H1 (cell line): ENCODE measurements around the gene ZNF426.

Experiments used
- ATF3 ChIP-seq: IDR thresholded peaks from 2 replicates; pipeline ENCODE4 v1.6.1; 2011; ENCODE audit warnings: low read depth, mild to moderate bottlenecking, low read length; ENCODE audit not compliant: insufficient read depth
- BCL11A ChIP-seq, 2 experiments: IDR thresholded peaks; one replicate each; pipeline ENCODE4 v1.6.1; 2011; ENCODE audit warnings: low read depth in 2 of 2, low read length in 2 of 2, mild to moderate bottlenecking in 2 of 2
- CEBPB ChIP-seq: IDR thresholded peaks from 2 replicates; pipeline ENCODE4 v1.6.1; 2012; ENCODE audit warnings: low read depth, low read length
- CHD2 ChIP-seq: IDR thresholded peaks from 2 replicates; pipeline ENCODE4 v1.6.1; 2012; ENCODE audit warnings: low read length, improper control_type of control experiment
- EP300 ChIP-seq, 2 experiments: IDR thresholded peaks; 1 replicate in 1 of 2; 2 replicates in 1 of 2; pipeline ENCODE4 v1.6.1; 2011 to 2012; ENCODE audit warnings: low read depth in 2 of 2, low read length in 2 of 2, mild to moderate bottlenecking in 2 of 2, borderline replicate concordance in 1 of 2, inconsistent platforms in 1 of 2, moderate library complexity in 1 of 2
- GABPA ChIP-seq: IDR thresholded peaks from 2 replicates; pipeline ENCODE4 v1.6.1; 2011; ENCODE audit warnings: mild to moderate bottlenecking, low read length, moderate library complexity, borderline replicate concordance; ENCODE audit not compliant: insufficient read depth
- JUND ChIP-seq: IDR thresholded peaks from 2 replicates; pipeline ENCODE4 v1.6.1; 2011; ENCODE audit warnings: mild to moderate bottlenecking, improper control_type of control experiment, low read length
- KDM5A ChIP-seq: fragments of 200-600 bp; IDR thresholded peaks from 2 replicates; pipeline ENCODE4 v1.7.1; 2012; ENCODE audit warnings: mild to moderate bottlenecking, low read length, inconsistent platforms, mixed read lengths
- POLR2A ChIP-seq, 2 experiments: IDR thresholded peaks; 1 replicate in 1 of 2; 2 replicates in 1 of 2; pipeline ENCODE4 v1.6.1; 2011; ENCODE audit warnings: low read depth in 2 of 2, low read length in 2 of 2, mild to moderate bottlenecking in 2 of 2; ENCODE audit errors: control extremely low read depth in 1 of 2
- RAD21 ChIP-seq, 2 experiments: IDR thresholded peaks in 1 of 2; conservative IDR thresholded peaks in 1 of 2; 2 replicates each; pipeline ENCODE4 v1.6.1; 2011; ENCODE audit warnings: low read depth in 2 of 2, low read length in 2 of 2, improper control_type of control experiment in 1 of 2, inconsistent platforms in 1 of 2, mild to moderate bottlenecking in 1 of 2, moderate library complexity in 1 of 2
- TAF1 ChIP-seq: IDR thresholded peaks from 2 replicates; pipeline ENCODE4 v1.6.1; 2011; ENCODE audit warnings: mild to moderate bottlenecking, low read depth, low read length
- TF ChIP-seq, protein P1 (sequence below), 3 experiments: IDR thresholded peaks; 1 replicate in 2 of 3; 2 replicates in 1 of 3; pipeline versions ENCODE4 v1.5.1 to v1.6.1; 2011; ENCODE audit warnings: low read length in 3 of 3, mild to moderate bottlenecking in 3 of 3, inconsistent platforms in 2 of 3, low read depth in 1 of 3, moderate library complexity in 1 of 3; ENCODE audit not compliant: insufficient read depth in 1 of 3; ENCODE audit errors: control extremely low read depth in 1 of 3

GRCh38 chr19:9531933-9532332 lies 6.5 kb downstream of the ZNF426 start:
- TF ChIP-seq, protein P1, sequence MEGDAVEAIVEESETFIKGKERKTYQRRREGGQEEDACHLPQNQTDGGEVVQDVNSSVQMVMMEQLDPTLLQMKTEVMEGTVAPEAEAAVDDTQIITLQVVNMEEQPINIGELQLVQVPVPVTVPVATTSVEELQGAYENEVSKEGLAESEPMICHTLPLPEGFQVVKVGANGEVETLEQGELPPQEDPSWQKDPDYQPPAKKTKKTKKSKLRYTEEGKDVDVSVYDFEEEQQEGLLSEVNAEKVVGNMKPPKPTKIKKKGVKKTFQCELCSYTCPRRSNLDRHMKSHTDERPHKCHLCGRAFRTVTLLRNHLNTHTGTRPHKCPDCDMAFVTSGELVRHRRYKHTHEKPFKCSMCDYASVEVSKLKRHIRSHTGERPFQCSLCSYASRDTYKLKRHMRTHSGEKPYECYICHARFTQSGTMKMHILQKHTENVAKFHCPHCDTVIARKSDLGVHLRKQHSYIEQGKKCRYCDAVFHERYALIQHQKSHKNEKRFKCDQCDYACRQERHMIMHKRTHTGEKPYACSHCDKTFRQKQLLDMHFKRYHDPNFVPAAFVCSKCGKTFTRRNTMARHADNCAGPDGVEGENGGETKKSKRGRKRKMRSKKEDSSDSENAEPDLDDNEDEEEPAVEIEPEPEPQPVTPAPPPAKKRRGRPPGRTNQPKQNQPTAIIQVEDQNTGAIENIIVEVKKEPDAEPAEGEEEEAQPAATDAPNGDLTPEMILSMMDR (IDR thresholded peaks at IDR 0.05; ENCODE audit: control extremely low read depth in 1 of 3, insufficient read depth in 1 of 3, low read depth in 1 of 3, low read length in 3 of 3): no peak
- no peak for TF ChIP-seq KDM5A
- no peak for TF ChIP-seq POLR2A (IDR thresholded peaks at IDR 0.05; ENCODE audit: control extremely low read depth in 1 of 2, low read depth in 2 of 2, low read length in 2 of 2)
- no peak for TF ChIP-seq GABPA
- TF ChIP-seq CHD2: no peak
- no peak for TF ChIP-seq CEBPB
- TF ChIP-seq RAD21 (IDR thresholded peaks at IDR 0.05 in 1 of 2, conservative IDR thresholded peaks at IDR 0.05 in 1 of 2; ENCODE audit: low read depth in 2 of 2, low read length in 2 of 2): no peak
- no peak for TF ChIP-seq JUND
- no peak for TF ChIP-seq EP300 (IDR thresholded peaks at IDR 0.05; ENCODE audit: borderline replicate concordance in 1 of 2, low read depth in 2 of 2, low read length in 2 of 2)
- no peak for TF ChIP-seq TAF1
- TF ChIP-seq BCL11A (IDR thresholded peaks at IDR 0.05; ENCODE audit: low read depth in 2 of 2, low read length in 2 of 2): no peak
- TF ChIP-seq ATF3: no peak
